Retinal pigment epithelial cell (primary cell): Measurements from ENCODE around the gene RUNX2.

Experiments used
- DNase-seq: peaks from one replicate; pipeline ENCODE4 v3.0.0-alpha.2; 2010; ENCODE audit warnings: low read depth
- H3K4me3 ChIP-seq: 2 replicates; pipeline ENCODE4 v1.5.1; 2011; ENCODE audit warnings: mild to moderate bottlenecking, low read length, control low read depth, moderate library complexity
- TF ChIP-seq, protein P1 (sequence below): conservative IDR thresholded peaks from 2 replicates; pipeline ENCODE4 v1.5.1; 2011; ENCODE audit warnings: low read depth, low read length, control low read depth, inconsistent platforms

The RUNX2 gene

DNA sequence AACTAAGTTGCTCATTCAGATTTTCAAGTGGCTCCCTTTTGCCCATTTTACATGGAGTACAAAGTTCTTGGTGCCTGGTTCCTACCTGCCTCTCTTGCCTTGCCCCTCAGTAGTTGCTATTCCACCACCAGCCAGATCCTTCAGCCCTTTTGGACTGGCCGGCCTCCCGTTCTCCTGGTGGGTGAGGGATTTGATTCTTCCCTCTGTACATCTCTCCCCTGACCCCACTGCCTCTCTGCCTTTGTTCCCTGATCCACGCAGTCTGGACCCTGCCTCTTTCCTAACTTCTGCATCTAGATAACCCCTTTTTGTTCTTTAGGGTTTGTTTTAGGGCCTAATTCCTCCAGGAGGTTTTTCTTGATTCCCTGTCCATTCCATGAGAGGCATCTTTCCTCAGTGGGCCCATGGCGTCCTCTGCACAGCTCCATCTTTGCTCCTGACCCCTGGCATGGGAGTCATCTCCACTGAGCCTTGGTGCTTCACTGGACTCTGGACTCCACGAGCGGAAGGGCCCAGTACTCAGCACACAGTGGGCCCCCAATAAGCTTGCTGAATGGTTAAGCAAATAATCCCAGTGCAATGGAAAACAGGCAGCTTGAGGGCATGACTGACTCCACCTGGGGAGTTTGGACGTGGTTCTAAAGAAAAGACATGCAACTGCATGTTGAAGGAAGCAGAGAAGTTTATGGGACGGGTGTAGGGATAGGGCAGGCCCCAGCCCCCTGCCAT lies 358.9 kb downstream of the RUNX2 start:
- TF ChIP-seq, protein P1, sequence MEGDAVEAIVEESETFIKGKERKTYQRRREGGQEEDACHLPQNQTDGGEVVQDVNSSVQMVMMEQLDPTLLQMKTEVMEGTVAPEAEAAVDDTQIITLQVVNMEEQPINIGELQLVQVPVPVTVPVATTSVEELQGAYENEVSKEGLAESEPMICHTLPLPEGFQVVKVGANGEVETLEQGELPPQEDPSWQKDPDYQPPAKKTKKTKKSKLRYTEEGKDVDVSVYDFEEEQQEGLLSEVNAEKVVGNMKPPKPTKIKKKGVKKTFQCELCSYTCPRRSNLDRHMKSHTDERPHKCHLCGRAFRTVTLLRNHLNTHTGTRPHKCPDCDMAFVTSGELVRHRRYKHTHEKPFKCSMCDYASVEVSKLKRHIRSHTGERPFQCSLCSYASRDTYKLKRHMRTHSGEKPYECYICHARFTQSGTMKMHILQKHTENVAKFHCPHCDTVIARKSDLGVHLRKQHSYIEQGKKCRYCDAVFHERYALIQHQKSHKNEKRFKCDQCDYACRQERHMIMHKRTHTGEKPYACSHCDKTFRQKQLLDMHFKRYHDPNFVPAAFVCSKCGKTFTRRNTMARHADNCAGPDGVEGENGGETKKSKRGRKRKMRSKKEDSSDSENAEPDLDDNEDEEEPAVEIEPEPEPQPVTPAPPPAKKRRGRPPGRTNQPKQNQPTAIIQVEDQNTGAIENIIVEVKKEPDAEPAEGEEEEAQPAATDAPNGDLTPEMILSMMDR, result no peak
- no peak overlapping the region for H3K4me3 ChIP-seq
- DNase-seq, result no peak

DNA sequence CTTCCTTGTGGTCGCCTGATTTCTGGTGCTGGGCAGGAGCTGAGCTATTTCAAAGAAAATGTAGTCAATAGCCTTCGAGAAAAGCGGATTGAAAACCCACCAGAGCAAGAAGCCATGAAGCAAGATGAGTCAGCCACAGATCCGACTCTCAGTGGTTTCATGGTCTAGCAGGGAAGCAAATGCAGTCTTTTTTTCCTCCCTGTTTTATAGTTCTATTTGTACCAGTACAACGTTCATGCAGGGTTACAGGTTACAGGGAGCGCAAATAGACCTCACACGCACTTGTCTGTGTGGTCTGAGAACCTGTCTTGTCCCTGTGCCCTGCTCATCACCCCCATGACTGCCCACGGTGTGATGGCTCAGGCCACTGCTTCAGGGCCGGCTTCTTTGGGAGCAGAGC lies 359.4 kb downstream of the RUNX2 start:
- DNase-seq, result no peak
- TF ChIP-seq, protein P1, result no peak
- no peak overlapping the region for H3K4me3 ChIP-seq

DNA sequence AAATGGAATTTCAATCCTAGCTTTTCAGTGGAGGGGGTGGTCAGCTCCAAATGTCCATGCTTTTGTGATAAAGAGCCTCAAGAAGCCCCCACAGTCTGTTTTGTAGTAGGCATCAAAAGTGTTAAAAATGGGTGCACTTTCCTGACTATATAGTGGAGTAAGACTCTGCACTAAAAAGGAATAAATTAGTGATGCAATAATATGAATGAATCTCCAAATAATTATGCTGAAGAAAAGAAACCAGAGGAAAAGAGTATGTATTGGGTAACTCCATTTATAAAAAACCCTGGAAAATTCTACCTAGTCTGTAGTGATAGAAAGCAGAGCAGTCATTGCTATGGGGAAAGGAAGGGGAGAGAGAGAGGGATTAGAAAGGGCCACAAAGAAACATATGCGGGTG lies 360.1 kb downstream of the RUNX2 start:
- TF ChIP-seq, protein P1, result no peak
- no peak overlapping the region for H3K4me3 ChIP-seq
- DNase-seq, result no peak

DNA sequence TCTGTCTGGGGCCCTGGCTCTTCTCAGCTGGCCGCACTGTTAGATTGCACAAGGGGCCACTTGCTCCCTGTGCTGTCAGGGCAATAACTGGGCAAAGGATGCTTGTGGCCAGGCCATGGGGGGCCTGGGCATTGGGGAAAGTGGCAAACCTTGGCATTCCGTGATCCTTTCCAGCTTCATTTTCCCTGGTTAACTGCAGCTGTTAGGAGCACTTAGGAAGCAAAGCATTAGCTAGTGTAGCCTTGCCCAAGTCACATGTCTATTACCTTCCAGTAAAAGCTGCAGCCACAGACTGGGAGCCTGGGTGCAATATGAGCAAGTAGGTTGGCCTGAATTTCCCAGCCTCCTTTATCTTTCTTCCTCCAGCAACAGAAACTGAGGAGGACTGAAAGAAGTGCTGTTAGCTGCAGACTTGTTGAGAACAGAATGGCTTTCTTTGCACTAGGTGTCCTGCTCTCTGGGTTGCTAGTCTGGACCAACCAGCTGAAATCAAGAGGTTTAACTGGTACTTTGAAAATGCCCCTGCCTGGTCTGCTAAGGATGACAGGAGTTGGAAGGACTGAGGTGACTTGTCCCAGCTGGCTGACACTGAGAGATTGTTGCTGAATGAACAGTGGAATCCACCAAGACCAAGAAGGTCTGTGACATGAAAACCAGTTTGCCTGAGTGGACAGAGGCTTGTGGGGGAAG lies 361.9 kb downstream of the RUNX2 start:
- no peak for DNase-seq
- H3K4me3 ChIP-seq, result no peak overlapping the region
- TF ChIP-seq, protein P1, result no peak

DNA sequence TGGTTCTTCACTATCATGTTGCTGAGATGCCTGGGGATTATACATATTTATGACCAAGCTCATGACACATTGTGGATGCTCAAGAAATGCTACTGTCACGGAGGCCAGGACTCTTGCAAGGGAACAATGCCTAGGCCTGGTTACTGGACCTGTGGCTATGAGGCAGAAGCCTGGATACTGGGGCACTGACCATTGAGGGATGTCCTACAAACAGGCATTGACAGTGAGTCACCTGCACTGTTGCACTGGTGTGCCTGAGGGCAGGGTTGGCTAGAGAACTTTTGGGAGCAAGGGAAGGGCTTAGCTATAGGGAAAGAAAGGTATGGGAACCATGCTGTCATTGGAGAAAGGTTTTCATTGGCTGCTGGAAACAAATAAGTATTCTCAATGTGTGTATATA lies 362.7 kb downstream of the RUNX2 start:
- TF ChIP-seq, protein P1, result no peak
- DNase-seq, result no peak
- H3K4me3 ChIP-seq, result no peak overlapping the region

DNA sequence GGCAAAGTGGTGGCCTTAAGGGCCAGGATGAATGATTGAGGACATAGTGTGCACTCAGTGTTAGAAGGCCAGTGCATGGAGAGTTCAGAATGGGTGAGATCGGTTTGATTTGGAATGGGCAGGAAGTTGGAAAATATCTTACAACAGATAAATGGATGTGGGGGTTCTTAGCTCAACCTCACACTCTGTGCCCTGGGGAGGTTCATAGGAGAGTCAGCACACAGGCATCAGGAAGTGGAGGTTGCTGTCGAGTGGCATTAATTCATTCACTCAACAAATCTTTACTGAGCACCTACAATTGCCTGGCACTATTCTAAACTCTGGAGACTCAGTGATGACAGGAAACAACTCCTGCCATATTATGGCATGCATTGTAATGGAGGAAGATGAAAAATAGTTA lies 363.3 kb downstream of the RUNX2 start:
- TF ChIP-seq, protein P1, result no peak
- DNase-seq, result no peak
- H3K4me3 ChIP-seq, result no peak overlapping the region

DNA sequence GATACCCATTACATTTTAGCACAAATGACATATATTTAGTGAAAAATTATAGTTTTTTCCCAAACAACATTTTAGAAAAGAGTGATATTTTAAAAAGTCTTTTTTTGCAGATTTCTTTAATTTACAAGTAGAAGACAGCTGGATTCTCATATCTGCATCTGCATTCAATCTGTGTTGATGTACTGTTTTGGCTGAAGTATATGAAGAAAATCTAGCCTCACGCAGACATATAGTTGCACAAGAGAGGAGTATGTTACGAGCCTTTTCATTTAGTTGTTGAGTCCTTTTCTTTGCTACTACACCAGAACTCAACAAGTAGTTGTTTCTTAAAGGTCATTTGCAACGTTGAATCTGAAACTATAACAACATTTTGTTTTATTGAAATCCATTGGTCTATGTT lies 363.9 kb downstream of the RUNX2 start:
- TF ChIP-seq, protein P1, result no peak
- H3K4me3 ChIP-seq, result no peak overlapping the region
- no peak for DNase-seq
